Calu3 (cell line): ENCODE measurements around the gene ZNF609. TPM values are rescaled to one million over a fixed set of nuclear protein-coding genes. Genes with fewer than 3 reads are reported as not detected.

Source experiments
- Bru-seq: library from RNA; stranded (reverse); fragments of 400-500 nt; gene quantifications from one replicate; lab custom pipeline; 2021; lab: Mats Ljungman, UMichigan
- BruChase-seq, 2 experiments: library from RNA; stranded (reverse); fragments of 400-500 nt; gene quantifications; one replicate each; lab custom pipeline; 2021; lab: Mats Ljungman, UMichigan
- BruUV-seq: library from RNA; stranded (reverse); fragments of 400-500 nt; replicated peaks from 2 replicates; lab custom pipeline; 2021; lab: Mats Ljungman, UMichigan
- CTCF ChIA-PET: fragments of 300-600 bp; sonication (Branson Sonifier 250); formaldehyde crosslinking; loops from one replicate; lab custom pipeline; 2022; ENCODE audit warnings: antibody characterized with exemption; lab: Charles Lee
- DNase-seq: peaks from one replicate; pipeline ENCODE4 v3.0.0; 2022
- H3K27ac Mint-ChIP-seq: one replicate; pipeline ENCODE4 v1.8.0; 2022; ENCODE audit warnings: mixed read lengths; ENCODE audit not compliant: unreplicated experiment
- H3K27me3 Mint-ChIP-seq: one replicate; pipeline ENCODE4 v1.8.0; 2022; ENCODE audit warnings: mixed read lengths; ENCODE audit not compliant: unreplicated experiment
- H3K36me3 Mint-ChIP-seq: one replicate; pipeline ENCODE4 v1.8.0; 2022; ENCODE audit warnings: mild to moderate bottlenecking, moderate library complexity, mixed read lengths; ENCODE audit not compliant: insufficient read depth, unreplicated experiment
- H3K4me1 Mint-ChIP-seq: one replicate; pipeline ENCODE4 v1.8.0; 2022; ENCODE audit warnings: mild to moderate bottlenecking, low read depth, mixed read lengths; ENCODE audit not compliant: unreplicated experiment
- H3K4me3 Mint-ChIP-seq: one replicate; pipeline ENCODE4 v1.8.0; 2022; ENCODE audit warnings: mild to moderate bottlenecking, low read depth, moderate library complexity, mixed read lengths; ENCODE audit not compliant: unreplicated experiment
- H3K9me3 Mint-ChIP-seq: one replicate; pipeline ENCODE4 v1.8.0; 2022; ENCODE audit warnings: low read depth, mixed read lengths; ENCODE audit not compliant: unreplicated experiment
- intact Hi-C: fragments of 100-400 bp; cut with micrococcal nuclease; formaldehyde crosslinking; loops from one replicate; pipeline ENCODE4 v1.10.0; 2022; ENCODE audit not compliant: unreplicated experiment
- long read RNA-seq: library from polyadenylated mRNA; stranded (forward); transcript quantifications from one replicate; pipeline ENCODE4 v2.0.0, GENCODE V29; 2022
- total RNA-seq: library from RNA; stranded (reverse); gene quantifications from 2 replicates; pipeline ENCODE4 v1.2.3, GENCODE V29; 2022
- TF ChIP-seq, protein P1 (sequence below): fragments of 200-600 bp; IDR thresholded peaks from one replicate; pipeline ENCODE4 v1.8.0; 2022; ENCODE audit warnings: antibody characterized with exemption; ENCODE audit not compliant: unreplicated experiment

Gene ZNF609, protein sequence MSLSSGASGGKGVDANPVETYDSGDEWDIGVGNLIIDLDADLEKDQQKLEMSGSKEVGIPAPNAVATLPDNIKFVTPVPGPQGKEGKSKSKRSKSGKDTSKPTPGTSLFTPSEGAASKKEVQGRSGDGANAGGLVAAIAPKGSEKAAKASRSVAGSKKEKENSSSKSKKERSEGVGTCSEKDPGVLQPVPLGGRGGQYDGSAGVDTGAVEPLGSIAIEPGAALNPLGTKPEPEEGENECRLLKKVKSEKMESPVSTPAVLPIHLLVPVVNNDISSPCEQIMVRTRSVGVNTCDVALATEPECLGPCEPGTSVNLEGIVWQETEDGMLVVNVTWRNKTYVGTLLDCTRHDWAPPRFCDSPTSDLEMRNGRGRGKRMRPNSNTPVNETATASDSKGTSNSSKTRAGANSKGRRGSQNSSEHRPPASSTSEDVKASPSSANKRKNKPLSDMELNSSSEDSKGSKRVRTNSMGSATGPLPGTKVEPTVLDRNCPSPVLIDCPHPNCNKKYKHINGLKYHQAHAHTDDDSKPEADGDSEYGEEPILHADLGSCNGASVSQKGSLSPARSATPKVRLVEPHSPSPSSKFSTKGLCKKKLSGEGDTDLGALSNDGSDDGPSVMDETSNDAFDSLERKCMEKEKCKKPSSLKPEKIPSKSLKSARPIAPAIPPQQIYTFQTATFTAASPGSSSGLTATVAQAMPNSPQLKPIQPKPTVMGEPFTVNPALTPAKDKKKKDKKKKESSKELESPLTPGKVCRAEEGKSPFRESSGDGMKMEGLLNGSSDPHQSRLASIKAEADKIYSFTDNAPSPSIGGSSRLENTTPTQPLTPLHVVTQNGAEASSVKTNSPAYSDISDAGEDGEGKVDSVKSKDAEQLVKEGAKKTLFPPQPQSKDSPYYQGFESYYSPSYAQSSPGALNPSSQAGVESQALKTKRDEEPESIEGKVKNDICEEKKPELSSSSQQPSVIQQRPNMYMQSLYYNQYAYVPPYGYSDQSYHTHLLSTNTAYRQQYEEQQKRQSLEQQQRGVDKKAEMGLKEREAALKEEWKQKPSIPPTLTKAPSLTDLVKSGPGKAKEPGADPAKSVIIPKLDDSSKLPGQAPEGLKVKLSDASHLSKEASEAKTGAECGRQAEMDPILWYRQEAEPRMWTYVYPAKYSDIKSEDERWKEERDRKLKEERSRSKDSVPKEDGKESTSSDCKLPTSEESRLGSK (N-terminal part only)
- total RNA-seq (48.9 and 50.6 TPM in 2 replicates), Bru-seq, nascent RNA (percentile 88 among the genes with signal in this experiment), BruChase-seq, experiment 1, labeled RNA remaining after a 6-hour chase (percentile 87 among the genes with signal in this experiment), BruChase-seq, experiment 2, labeled RNA remaining after a 2-hour chase (percentile 87 among the genes with signal in this experiment)
- long read RNA-seq, partial matches to known transcripts, result 16 of 16 reads
- long read RNA-seq, other reads (novel, unspliced or antisense), result 0 of 16 reads

DNA sequence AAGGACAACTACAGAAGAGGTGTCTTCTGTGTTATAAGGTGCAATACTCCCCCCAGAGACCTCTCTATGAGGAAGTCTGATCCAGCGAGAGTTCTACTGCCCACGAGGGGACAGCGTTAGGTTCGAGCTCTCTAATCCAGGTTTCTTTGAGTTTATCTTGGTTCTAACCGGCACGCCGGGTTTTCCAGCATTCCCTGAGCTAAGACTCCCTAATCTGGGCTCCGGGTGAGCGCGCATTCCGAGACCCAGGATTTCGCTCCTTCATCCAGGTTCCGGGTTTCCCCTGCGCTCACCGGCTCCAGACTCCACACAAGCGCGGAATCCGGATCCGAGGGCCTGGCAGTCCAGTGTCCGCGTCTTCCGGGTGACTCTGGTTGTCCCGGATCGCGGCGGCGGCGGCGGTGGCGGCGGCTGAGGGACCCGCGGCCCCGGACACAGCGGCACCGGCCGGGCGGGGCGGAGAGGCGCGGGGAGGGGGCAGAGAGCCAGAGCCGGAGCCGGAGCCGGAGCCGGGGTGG lies at the start of gene ZNF609:
Gene ZNF609 (plus strand): TSS at position 373 of the 518 bp plus-strand sequence. CDS start 38,842 bp downstream, outside the sequence.
- BruUV-seq, result no TSS peak
- H3K4me1 Mint-ChIP-seq, result peaks cover 35% of the 10 kb centered on the region

GRCh38 chr15:64412216-64412615 lies 48.2 kb upstream of the ZNF609 start:
- CTCF ChIA-PET, result interaction anchor here (0.6 kb wide), 1 partner anchor 32 kb away, joined by 9 read pairs; no protein-coding TSS in a partner anchor
- Mint-ChIP-seq H3K36me3 (peaks cover 34% of the 10 kb centered on the region), H3K27ac (no peak overlapping the region), H3K4me3 (no peak overlapping the region), H3K9me3 (no peaks in the 10 kb centered on the region), H3K4me1 (no peaks in the 10 kb centered on the region), H3K27me3 (no peaks in the 10 kb centered on the region)
- BruUV-seq, result no TSS peak
- intact Hi-C loops, result no loop called here
- TF ChIP-seq, protein P1, sequence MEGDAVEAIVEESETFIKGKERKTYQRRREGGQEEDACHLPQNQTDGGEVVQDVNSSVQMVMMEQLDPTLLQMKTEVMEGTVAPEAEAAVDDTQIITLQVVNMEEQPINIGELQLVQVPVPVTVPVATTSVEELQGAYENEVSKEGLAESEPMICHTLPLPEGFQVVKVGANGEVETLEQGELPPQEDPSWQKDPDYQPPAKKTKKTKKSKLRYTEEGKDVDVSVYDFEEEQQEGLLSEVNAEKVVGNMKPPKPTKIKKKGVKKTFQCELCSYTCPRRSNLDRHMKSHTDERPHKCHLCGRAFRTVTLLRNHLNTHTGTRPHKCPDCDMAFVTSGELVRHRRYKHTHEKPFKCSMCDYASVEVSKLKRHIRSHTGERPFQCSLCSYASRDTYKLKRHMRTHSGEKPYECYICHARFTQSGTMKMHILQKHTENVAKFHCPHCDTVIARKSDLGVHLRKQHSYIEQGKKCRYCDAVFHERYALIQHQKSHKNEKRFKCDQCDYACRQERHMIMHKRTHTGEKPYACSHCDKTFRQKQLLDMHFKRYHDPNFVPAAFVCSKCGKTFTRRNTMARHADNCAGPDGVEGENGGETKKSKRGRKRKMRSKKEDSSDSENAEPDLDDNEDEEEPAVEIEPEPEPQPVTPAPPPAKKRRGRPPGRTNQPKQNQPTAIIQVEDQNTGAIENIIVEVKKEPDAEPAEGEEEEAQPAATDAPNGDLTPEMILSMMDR, result no peak
- DNase-seq, result no peak

More for the DNA sequence above, at the start of gene ZNF609:
- peak; percentile 98 for DNase-seq
- H3K36me3 Mint-ChIP-seq, result peaks cover 27% of the 10 kb centered on the region
- intact Hi-C loops, result no loop called here
- peak within 1 kb of the TSS; percentile 70 for H3K4me3 Mint-ChIP-seq
- no peaks in the 10 kb centered on the region for H3K9me3 Mint-ChIP-seq
- H3K27ac Mint-ChIP-seq, result peak within 1 kb of the TSS; percentile 57
- CTCF ChIA-PET, result interaction anchor here (0.6 to 1.1 kb wide), 5 partner anchors 30 to 381 kb away, joined by 3 to 7 read pairs (median 4); no protein-coding TSS in a partner anchor
- no peaks in the 10 kb centered on the region for H3K27me3 Mint-ChIP-seq
- TF ChIP-seq, protein P1, result no peak

GRCh38 chr15:64422697-64423096 lies 37.7 kb upstream of the ZNF609 start:
- no TSS peak for BruUV-seq
- Mint-ChIP-seq H3K27me3 (no peaks in the 10 kb centered on the region), H3K27ac (no peak overlapping the region), H3K9me3 (no peaks in the 10 kb centered on the region), H3K4me3 (no peak overlapping the region), H3K4me1 (peaks cover 6% of the 10 kb centered on the region), H3K36me3 (peaks cover 28% of the 10 kb centered on the region)
- TF ChIP-seq, protein P1, result no peak
- no peak for DNase-seq
- intact Hi-C loops, result no loop called here
- CTCF ChIA-PET, result no interaction called here
